IPS-NIHi7 (cell line): Measurements from ENCODE around the gene SEL1L2.

Experiments used
- DNase-seq: peaks from one replicate; pipeline ENCODE4 v3.0.0; 2012; ENCODE audit warnings: mixed read lengths; ENCODE audit errors: extremely low spot score

SEL1L2 gene

GRCh38 chr20:13930281-13930680 is 60.1 kb downstream of the SEL1L2 start:
- DNase-seq: no peak

GRCh38 chr20:13929836-13930235 is 60.6 kb downstream of the SEL1L2 start:
- DNase-seq: no peak

DNA sequence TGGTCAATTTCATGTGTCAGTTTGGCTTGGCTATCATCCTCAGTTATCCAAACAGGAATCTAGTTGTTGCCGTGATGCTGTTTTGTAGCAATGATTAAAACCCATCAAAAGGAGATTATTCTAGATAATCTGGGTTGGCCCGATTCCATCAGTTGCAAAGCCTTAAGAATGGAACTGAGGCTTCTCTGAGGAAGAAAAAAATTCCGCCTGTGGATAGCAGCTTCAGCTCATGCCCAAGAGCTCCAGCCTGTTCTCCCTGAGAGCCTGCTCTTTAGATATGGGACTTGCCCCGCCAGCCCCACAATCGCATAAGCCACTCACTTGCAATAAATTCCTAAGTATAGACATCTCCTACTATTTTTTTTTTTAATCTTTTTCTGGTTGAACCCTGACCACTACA is 61.5 kb downstream of the SEL1L2 start:
- DNase-seq: no peak

- no peak for DNase-seq
These were observed 63.2 kb downstream of the SEL1L2 start for GRCh38 chr20:13927171-13927570.

- no peak for DNase-seq
These were observed 68.2 kb downstream of the SEL1L2 start for GRCh38 chr20:13922241-13922640.

GRCh38 chr20:13915284-13915683 is 75.1 kb downstream of the SEL1L2 start:
- no peak for DNase-seq

GRCh38 chr20:13913572-13913971 is 76.8 kb downstream of the SEL1L2 start:
- DNase-seq: no peak

GRCh38 chr20:13913131-13913530 is 77.3 kb downstream of the SEL1L2 start:
- no peak for DNase-seq

GRCh38 chr20:13910492-13910891 is 79.9 kb downstream of the SEL1L2 start:
- DNase-seq: no peak

- no peak for DNase-seq
These were observed 81.3 kb downstream of the SEL1L2 start for GRCh38 chr20:13909067-13909466.

DNA sequence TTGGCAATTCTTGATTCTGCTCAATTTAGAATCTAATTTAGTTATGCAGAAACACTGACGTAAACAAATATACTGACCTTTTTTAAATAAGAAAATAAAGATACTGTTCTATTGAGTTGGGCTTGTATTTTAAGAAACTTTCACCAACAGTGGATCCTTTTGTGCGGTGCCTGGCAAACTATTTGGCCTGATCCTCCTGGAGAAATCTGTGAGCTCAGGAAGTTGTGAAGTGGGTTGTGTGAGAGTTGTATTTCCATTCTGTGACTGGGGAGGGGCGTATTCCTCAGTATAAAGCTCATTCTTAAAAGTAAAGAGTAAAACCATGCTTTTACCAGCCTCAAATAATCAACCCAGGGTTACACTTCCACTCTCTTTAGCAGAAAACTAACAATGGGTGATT is 85.6 kb downstream of the SEL1L2 start:
- DNase-seq: no peak

- no peak for DNase-seq
These were observed 89.9 kb downstream of the SEL1L2 start for GRCh38 chr20:13900496-13900895.

GRCh38 chr20:13898012-13898612 is 92.3 kb downstream of the SEL1L2 start:
- no peak for DNase-seq

DNA sequence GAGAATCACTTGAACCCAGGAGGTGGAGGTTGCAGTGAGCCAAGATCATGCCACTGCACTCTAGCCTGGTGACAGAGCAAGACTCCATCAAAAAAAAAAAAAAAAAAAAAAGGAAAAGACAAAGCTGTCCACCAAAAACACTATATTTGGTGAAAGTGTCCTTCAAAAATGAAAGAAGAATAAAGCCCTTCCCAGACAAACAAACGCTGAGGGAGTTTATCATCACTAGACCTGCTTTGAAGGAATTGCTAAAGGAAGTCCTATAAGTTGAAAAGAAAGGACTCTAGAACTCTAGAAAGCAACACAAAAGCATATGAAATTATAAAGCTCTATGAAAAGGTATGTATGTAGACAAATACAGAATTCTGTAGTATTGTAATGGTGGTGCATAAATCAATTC is 98.8 kb downstream of the SEL1L2 start:
- DNase-seq: no peak

DNA sequence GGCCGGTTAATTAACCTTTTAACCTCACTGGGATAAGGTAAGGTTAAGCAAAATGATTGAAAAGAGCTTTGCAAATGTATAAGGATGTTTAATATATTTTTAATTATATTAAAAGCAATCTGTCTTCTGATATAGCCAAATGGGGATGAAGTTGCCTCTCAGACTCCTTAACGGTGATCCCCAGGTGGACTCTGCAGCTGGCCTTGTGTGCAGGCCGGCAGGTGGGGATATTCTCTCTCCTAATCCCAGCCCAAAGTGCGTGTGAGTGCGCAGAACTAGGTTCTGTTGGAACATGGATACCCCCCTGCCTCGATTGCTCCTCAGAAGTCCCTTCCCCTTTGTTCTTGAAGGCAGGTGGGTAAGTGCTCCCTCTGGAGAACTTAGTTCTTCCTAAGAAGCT is 105.6 kb downstream of the SEL1L2 start:
- no peak for DNase-seq

DNA sequence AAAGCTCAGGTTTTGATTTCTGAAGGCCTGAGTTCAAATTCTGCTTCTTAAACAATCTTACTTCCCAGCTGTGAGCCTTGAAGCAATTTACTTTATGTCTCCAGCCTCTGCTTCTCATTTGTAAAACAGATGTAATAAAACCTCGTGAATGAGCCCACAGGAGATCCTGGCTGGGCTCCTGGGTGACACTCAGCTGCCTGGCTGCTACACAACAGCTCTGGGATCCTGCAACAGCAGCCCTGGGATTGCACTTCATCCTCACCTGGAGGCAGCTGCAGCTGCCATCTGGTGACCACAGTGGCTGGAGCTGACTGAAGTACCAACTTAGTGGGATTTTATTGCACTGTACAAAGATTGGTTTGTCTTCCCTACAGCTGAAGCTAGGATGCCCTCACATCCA is 107.0 kb downstream of the SEL1L2 start:
- DNase-seq: no peak

DNA sequence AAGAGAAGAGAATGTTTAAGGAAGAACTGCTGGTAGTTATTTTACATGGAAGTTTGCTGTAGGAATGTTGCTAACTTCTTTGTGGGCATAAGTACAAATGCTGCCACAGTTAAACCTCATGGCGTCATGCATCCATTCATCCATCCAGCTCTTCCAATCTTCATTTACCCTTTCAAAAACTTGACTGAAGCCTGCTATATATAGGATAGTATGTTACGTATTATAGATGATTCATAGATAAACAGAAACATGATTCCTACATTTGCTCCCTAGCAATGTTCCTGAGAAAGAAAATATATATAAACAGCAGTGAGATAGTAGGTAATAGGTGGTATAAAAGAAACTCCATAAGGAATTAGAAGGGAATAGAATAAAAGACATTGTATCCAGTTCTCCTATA is 111.8 kb downstream of the SEL1L2 start:
- DNase-seq: no peak

GRCh38 chr20:13877793-13878192 is 112.6 kb downstream of the SEL1L2 start:
- no peak for DNase-seq

- DNase-seq: no peak
These were observed 115.1 kb downstream of the SEL1L2 start for GRCh38 chr20:13875265-13875811.

DNA sequence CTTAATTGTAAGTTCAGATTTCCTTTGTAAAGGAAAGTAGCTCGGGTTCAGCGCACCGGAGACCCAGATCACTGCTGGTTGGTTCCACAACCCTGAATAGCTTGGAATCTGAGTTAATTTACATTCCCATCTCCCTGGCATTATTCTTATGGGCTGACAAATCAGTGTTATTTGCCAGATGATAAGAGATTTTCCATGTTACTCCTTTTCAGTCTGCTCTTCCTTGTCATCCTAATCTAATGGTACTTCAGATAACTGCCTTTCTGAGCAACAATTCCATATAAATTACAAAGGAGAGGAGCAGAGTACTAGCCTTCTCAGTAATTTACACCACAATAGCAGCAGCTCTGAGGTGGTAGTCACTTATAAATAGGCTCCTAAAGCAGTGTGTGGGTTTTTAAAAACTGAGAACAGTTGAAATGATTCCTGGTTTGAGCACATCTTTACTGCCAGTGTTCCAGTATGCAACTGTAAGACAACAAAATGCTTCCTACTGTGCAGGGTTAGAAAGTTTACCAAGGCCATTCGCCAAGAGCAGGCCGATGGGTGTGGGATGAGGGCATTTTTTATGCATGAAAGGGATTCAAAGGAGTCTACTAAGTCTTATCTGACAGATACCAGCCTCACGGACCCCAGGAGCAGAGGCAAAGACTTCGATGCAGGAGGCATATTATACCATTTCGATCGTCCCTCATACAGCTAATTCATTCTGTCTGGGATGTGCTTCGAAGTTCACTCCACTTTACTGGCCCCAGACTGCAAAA is 115.8 kb downstream of the SEL1L2 start:
- peak; percentile 21 for DNase-seq

DNA sequence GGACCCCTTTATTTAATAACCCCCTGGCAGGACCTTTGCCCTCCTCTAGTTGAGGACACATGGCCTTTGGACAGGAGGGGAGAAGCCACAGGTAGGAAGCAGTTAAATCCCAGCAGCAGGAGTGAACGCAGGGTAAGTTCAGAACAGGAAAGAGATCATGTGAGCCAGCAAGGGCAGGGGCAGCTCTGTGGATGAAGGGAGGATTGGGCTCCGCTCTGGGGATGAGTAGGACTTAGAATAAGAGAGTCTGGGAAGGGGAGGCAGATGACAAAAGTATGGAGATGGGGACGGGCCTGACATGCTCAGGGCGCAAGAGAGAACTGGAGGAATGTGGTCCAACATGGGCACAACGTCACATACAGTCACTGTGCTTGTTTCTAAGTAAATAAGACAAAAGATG is 116.6 kb downstream of the SEL1L2 start:
- DNase-seq: peak; percentile 25

DNA sequence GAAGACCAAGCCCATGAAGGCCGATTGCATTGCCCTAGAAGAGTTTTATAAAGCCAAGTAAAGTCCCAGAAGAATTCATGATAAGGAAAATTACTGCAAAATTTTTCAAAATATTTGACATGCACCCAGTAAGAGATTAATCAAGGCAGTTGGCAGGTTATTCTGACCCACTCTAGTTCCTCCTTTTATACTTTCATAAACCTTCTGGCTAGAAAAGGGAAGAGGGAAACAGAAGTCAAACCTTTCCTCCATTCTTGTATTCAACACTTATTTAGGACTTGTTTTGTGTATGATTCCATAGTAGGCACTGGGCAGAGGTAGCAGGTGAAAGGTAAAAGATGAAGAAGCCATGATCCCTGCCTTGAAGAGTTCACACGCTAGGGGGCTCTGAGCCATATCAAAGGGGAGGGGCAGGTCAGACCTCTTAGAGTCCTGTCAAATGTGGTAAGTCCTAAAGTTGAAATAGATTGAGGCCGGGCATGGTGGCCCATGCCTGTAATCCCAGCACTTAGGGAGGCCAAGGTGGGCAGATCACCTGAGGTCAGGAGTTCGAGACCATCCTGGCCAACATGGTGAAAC is 120.2 kb downstream of the SEL1L2 start:
- DNase-seq: peak; percentile 40

- DNase-seq: no peak
These were observed 122.1 kb downstream of the SEL1L2 start for GRCh38 chr20:13868331-13868730.
